ENCODE measurements around the gene CCSAP. TPM values are rescaled to one million over a fixed set of nuclear protein-coding genes. Genes with fewer than 3 reads are reported as not detected.

The CCSAP gene
- total RNA-seq, 1 experiment from 2014 or later: 11.3 TPM

DNA sequence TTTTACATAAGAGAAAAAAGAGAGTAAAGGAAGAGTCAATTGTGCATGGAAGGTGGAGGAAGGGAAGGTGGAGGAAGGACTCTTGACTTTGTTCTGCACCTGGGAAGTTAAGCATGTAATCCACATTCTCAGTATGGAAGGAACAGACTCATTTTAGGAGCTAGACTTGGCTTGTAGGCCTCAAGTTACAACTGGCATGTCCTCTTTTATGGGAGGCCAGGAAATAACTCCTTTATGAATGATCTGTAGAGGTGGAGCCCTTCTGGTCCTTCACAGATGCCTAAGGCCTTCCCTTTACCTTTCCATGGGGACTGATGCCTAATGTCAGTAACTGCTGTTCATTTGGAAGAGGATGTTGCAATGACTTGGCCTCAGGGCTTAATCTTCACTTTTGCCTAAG is 29.4 kb upstream of the CCSAP start:
- H3K4me3 Mint-ChIP-seq (ENCODE audit: unreplicated experiment): no peak overlapping the region
- H3K27me3 Mint-ChIP-seq (ENCODE audit: insufficient read depth, unreplicated experiment): no peaks in the 10 kb centered on the region
- ChIA-PET CTCF (interaction anchor here (0.6 to 1.7 kb wide), 3 partner anchors 14 to 57 kb away, joined by 3 read pairs; no protein-coding TSS in a partner anchor), POLR2A (interaction anchor here (0.7 to 2.6 kb wide), 3 partner anchors 15 to 983 kb away, joined by 3 to 9 read pairs (median 3); no protein-coding TSS in a partner anchor)
- intact Hi-C loops (cut with micrococcal nuclease): no loop called here
- peaks cover 21% of the 10 kb centered on the region for H3K4me1 Mint-ChIP-seq (ENCODE audit: insufficient read depth, unreplicated experiment)
- TF ChIP-seq, protein P1, sequence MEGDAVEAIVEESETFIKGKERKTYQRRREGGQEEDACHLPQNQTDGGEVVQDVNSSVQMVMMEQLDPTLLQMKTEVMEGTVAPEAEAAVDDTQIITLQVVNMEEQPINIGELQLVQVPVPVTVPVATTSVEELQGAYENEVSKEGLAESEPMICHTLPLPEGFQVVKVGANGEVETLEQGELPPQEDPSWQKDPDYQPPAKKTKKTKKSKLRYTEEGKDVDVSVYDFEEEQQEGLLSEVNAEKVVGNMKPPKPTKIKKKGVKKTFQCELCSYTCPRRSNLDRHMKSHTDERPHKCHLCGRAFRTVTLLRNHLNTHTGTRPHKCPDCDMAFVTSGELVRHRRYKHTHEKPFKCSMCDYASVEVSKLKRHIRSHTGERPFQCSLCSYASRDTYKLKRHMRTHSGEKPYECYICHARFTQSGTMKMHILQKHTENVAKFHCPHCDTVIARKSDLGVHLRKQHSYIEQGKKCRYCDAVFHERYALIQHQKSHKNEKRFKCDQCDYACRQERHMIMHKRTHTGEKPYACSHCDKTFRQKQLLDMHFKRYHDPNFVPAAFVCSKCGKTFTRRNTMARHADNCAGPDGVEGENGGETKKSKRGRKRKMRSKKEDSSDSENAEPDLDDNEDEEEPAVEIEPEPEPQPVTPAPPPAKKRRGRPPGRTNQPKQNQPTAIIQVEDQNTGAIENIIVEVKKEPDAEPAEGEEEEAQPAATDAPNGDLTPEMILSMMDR (IDR thresholded peaks at IDR 0.05; ENCODE audit: unreplicated experiment): no peak
- BruUV-seq (replicated peaks): no TSS peak
- DNase-seq (ENCODE audit: unreplicated experiment): peak; percentile 17
- no peaks in the 10 kb centered on the region for H3K36me3 Mint-ChIP-seq (ENCODE audit: insufficient read depth, unreplicated experiment)
- no peaks in the 10 kb centered on the region for H3K9me3 Mint-ChIP-seq (ENCODE audit: unreplicated experiment)
- H3K27ac Mint-ChIP-seq (ENCODE audit: low read depth, unreplicated experiment): no peak overlapping the region

DNA sequence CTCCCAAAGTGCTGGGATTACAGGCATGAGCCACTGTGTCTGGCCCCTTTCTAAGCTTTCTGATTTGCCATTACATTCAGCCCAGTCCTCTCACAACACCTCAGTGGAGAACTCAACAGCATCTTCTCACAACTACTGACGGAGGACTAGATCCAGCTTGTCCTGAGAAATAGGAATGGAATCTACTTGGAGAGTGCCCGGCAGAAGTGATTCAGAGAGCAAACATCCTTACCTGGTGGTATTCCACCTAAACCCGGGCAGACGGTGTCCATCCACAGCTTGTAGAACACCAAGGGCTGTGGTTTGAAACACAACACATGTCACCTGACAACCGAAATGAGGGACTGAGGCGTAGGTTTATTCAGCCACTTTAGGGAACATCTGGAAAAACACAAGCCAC is 28.8 kb upstream of the CCSAP start:
- no peaks in the 10 kb centered on the region for H3K36me3 Mint-ChIP-seq (ENCODE audit: insufficient read depth, unreplicated experiment)
- H3K27me3 Mint-ChIP-seq (ENCODE audit: insufficient read depth, unreplicated experiment): no peaks in the 10 kb centered on the region
- peak; percentile 47 for DNase-seq (ENCODE audit: unreplicated experiment)
- TF ChIP-seq, protein P1 (IDR thresholded peaks at IDR 0.05; ENCODE audit: unreplicated experiment): no peak
- POLR2A ChIA-PET: interaction anchor here (0.6 to 2.6 kb wide), 5 partner anchors 11 to 41 kb away, joined by 3 to 9 read pairs (median 4); partner anchors contain the start of gene CCSAP
- no TSS peak for BruUV-seq (replicated peaks)
- CTCF ChIA-PET: interaction anchor here (0.5 to 1.7 kb wide), 6 partner anchors 13 to 854 kb away, joined by 3 to 4 read pairs (median 3); no protein-coding TSS in a partner anchor
- H3K27ac Mint-ChIP-seq (ENCODE audit: low read depth, unreplicated experiment): no peak overlapping the region
- no peaks in the 10 kb centered on the region for H3K9me3 Mint-ChIP-seq (ENCODE audit: unreplicated experiment)
- no peak overlapping the region for H3K4me3 Mint-ChIP-seq (ENCODE audit: unreplicated experiment)
- peaks cover 21% of the 10 kb centered on the region for H3K4me1 Mint-ChIP-seq (ENCODE audit: insufficient read depth, unreplicated experiment)
- intact Hi-C loops (cut with micrococcal nuclease): no loop called here

DNA sequence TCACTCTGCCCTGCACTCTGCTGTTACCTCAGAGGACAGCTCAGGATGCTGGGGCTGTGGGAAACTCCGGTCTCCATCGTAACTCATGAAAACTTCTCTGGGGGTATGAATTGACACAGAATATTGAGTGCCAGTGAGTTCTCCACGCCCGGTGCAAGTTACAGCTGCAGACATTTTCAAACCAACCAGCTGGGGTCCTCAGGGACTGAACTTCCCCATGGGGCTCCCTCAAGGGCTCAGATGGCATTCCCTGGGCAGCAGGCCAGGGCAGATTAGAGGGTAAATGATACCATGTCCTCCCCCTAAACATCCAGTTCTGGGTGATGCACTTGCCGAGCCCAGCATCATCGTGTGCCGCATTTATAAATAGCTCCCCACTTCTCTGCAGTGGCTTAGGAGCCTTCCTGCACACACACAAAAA is 27.8 kb upstream of the CCSAP start:
- no TSS peak for BruUV-seq (replicated peaks)
- Mint-ChIP-seq H3K4me1 (ENCODE audit: insufficient read depth, unreplicated experiment) (peaks cover 21% of the 10 kb centered on the region), H3K4me3 (ENCODE audit: unreplicated experiment) (no peak overlapping the region), H3K27ac (ENCODE audit: low read depth, unreplicated experiment) (no peak overlapping the region), H3K36me3 (ENCODE audit: insufficient read depth, unreplicated experiment) (no peaks in the 10 kb centered on the region), H3K9me3 (ENCODE audit: unreplicated experiment) (peaks cover 8% of the 10 kb centered on the region), H3K27me3 (ENCODE audit: insufficient read depth, unreplicated experiment) (no peaks in the 10 kb centered on the region)
- TF ChIP-seq, protein P1 (IDR thresholded peaks at IDR 0.05; ENCODE audit: unreplicated experiment): no peak
- intact Hi-C loops (cut with micrococcal nuclease): no loop called here
- ChIA-PET POLR2A (interaction anchor here (0.5 to 1.5 kb wide), 7 partner anchors 10 to 242 kb away, joined by 3 to 5 read pairs (median 3); partner anchors contain the start of gene CCSAP), CTCF (interaction anchor here (0.6 to 1.2 kb wide), 4 partner anchors 15 to 513 kb away, joined by 3 to 4 read pairs (median 4); no protein-coding TSS in a partner anchor)
- no peak for DNase-seq (ENCODE audit: unreplicated experiment)

DNA sequence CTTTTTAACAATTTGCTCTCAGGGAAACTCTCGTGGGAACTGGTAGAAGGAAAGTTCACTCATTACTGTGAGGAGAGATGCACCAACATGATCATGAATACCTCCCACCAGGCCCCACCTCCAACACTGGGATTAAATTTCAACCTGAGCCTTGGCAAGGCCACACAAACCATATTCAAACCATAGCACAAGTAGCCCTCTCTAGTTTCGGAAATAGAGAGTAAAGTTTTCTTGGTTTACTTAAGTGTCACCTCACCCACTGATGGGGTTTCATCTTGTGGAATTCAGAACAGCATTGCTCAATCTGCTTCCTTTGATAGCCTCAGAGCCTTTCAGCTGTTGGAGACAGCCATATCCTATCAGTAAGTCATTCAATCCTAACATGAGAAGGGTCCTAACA is 25.5 kb upstream of the CCSAP start:
- TF ChIP-seq, protein P1 (IDR thresholded peaks at IDR 0.05; ENCODE audit: unreplicated experiment): no peak
- intact Hi-C loops (cut with micrococcal nuclease): no loop called here
- BruUV-seq (replicated peaks): no TSS peak
- peaks cover 21% of the 10 kb centered on the region for H3K4me1 Mint-ChIP-seq (ENCODE audit: insufficient read depth, unreplicated experiment)
- peaks cover 15% of the 10 kb centered on the region for H3K27me3 Mint-ChIP-seq (ENCODE audit: insufficient read depth, unreplicated experiment)
- peaks cover 8% of the 10 kb centered on the region for H3K9me3 Mint-ChIP-seq (ENCODE audit: unreplicated experiment)
- ChIA-PET POLR2A (no interaction called here), CTCF (interaction anchor here (0.7 kb wide), 1 partner anchor 111 kb away, joined by 3 read pairs; no protein-coding TSS in a partner anchor)
- DNase-seq (ENCODE audit: unreplicated experiment): no peak
- H3K27ac Mint-ChIP-seq (ENCODE audit: low read depth, unreplicated experiment): no peak overlapping the region
- H3K4me3 Mint-ChIP-seq (ENCODE audit: unreplicated experiment): no peak overlapping the region
- no peaks in the 10 kb centered on the region for H3K36me3 Mint-ChIP-seq (ENCODE audit: insufficient read depth, unreplicated experiment)

All from MCF 10A (cell line).